ENCODE results near the gene ATP9A. TPM values are rescaled to one million over a fixed set of nuclear protein-coding genes. Genes with fewer than 3 reads are reported as not detected.

ATP9A gene
- total RNA-seq, 1 donor from 2014 or later: 23.1 TPM

DNA sequence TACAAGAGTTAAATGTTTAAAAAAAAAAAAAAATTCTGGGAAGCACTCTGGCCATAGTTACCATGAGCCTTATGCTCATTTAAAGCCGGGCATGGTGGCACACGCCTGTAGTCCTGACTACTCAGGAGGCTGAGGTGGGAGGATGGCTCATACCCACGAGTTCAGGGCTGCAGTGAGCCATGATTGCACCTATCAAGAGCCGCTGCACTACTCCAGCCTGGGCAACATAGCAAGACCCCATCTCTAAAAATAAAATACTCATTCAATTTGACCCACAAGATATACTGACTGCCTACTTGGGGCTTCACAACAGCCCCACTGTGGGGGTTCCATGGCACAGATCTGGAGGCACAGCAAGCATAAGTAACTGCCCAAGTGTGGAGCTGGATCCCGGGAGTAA is 113.7 kb downstream of the ATP9A start:
- intact Hi-C loops (cut with DNase I): no loop called here
- TF ChIP-seq CTCF (IDR thresholded peaks at IDR 0.05): no peak
- Histone ChIP-seq H3K27me3 (ENCODE audit: low read depth) (no peaks in the 10 kb centered on the region), H3K9me3 (no peaks in the 10 kb centered on the region), H3K36me3 (no peaks in the 10 kb centered on the region), H3K4me1 (peaks cover 9% of the 10 kb centered on the region), H3K4me3 (no peak overlapping the region), H3K27ac (no peak overlapping the region)
- DNase-seq (no peak), ATAC-seq (no peak)

DNA sequence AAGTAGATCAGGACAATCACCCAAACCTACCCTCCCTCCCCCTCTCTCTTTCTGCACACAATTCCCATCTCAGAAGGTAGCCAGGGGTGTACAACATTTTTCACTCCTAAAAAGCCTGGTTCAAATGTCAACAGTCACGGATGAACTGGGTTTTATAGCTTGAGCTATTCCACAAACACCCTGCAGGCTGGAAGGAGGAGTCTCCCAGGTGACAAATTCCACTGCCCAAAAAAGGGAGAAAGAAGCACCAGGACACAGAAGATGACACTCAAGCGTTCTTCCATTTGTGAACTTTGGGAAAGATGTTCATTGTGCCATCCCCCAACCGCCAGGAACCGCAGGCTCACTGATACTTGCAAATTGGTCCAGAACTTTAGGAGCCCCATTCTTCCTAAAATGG is 114.1 kb downstream of the ATP9A start:
- Histone ChIP-seq H3K9me3 (no peaks in the 10 kb centered on the region), H3K36me3 (no peaks in the 10 kb centered on the region), H3K4me1 (peaks cover 9% of the 10 kb centered on the region), H3K4me3 (no peak overlapping the region), H3K27me3 (ENCODE audit: low read depth) (no peaks in the 10 kb centered on the region), H3K27ac (no peak overlapping the region)
- no peak for ATAC-seq
- no peak for TF ChIP-seq CTCF (IDR thresholded peaks at IDR 0.05)
- intact Hi-C loops (cut with DNase I): no loop called here
- no peak for DNase-seq

GRCh38 chr20:51653226-51653625 is 115.0 kb downstream of the ATP9A start:
- intact Hi-C loops (cut with DNase I): no loop called here
- Histone ChIP-seq H3K36me3 (no peaks in the 10 kb centered on the region), H3K4me3 (no peak overlapping the region), H3K27me3 (ENCODE audit: low read depth) (no peaks in the 10 kb centered on the region), H3K9me3 (no peaks in the 10 kb centered on the region), H3K27ac (no peak overlapping the region), H3K4me1 (peaks cover 9% of the 10 kb centered on the region)
- DNase-seq (no peak), ATAC-seq (no peak)
- no peak for TF ChIP-seq CTCF (IDR thresholded peaks at IDR 0.05)

DNA sequence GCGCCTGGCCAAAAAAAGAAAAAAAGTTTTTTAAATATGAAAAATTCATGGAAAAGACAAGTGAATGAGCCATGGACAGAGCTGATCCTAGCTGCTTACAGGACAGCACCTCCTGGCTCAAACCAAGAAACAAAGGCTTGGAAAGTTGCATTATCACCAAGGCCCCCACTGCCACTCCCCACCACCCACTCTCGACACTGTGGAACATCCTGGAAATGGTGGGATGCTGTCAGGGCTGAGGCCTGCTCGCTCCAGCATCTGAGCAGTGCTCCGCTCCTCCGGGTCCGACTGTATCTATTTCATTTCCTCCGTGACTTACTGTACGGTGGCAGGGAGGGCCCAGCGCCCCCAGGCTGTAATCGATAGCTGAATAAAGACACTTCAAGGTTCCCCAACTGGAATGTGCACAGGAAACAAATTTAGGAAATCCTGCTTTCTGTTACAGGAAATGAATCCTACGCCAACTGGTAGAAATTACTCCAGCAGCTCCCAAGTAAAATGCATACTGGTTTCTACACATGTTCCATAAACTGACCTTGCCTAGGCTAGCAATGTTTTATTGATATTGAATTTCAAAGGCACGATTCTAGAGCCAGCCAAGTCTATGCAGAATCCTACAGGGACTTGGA is 116.2 kb downstream of the ATP9A start:
- H3K36me3 ChIP-seq: no peaks in the 10 kb centered on the region
- no peak for ATAC-seq
- H3K9me3 ChIP-seq: no peaks in the 10 kb centered on the region
- no peak for TF ChIP-seq CTCF (IDR thresholded peaks at IDR 0.05)
- H3K4me3 ChIP-seq: no peak overlapping the region
- intact Hi-C loops (cut with DNase I): no loop called here
- H3K27ac ChIP-seq: peak overlapping the region; percentile 8
- no peaks in the 10 kb centered on the region for H3K27me3 ChIP-seq (ENCODE audit: low read depth)
- DNase-seq: no peak
- peaks cover 9% of the 10 kb centered on the region for H3K4me1 ChIP-seq

GRCh38 chr20:51650685-51651134 is 117.5 kb downstream of the ATP9A start:
- peak; percentile 51 for DNase-seq
- peak; percentile 63 to 73 for ATAC-seq
- no peak overlapping the region for H3K27ac ChIP-seq
- no peak for TF ChIP-seq CTCF (IDR thresholded peaks at IDR 0.05)
- H3K4me3 ChIP-seq: no peak overlapping the region
- no peaks in the 10 kb centered on the region for H3K27me3 ChIP-seq (ENCODE audit: low read depth)
- H3K9me3 ChIP-seq: no peaks in the 10 kb centered on the region
- intact Hi-C loops (cut with DNase I): no loop called here
- H3K4me1 ChIP-seq: peaks cover 9% of the 10 kb centered on the region
- H3K36me3 ChIP-seq: no peaks in the 10 kb centered on the region

Measured in lower lobe of right lung (tissue), 2 donors.